ENCODE results near the gene TMEM217.
A peak's percentile ranks its signal among the peaks of the same experiment; 100 is the strongest.

GRCh38 chr6:37169496-37170272, 88.3 kb downstream of the TMEM217 start, which contains the start of gene PIM1:
- no peak for TF ChIP-seq CTCF (IDR thresholded peaks at IDR 0.05)
- peak; percentile 77 to 93 for TF ChIP-seq POLR2A (IDR thresholded peaks at IDR 0.05)
